Measurements from ENCODE around the gene INTS13. TPM values are rescaled to one million over a fixed set of nuclear protein-coding genes. Genes with fewer than 3 reads are reported as not detected.
"Not testable (repeated sequence)": the region's sequence is repeated elsewhere in the genome, so short reads cannot be mapped to it uniquely, and the experiment has no call there.

INTS13 gene
- 49.8 and 50.9 TPM in 2 replicates for total RNA-seq (2014; rRNA removed; shearing (Covaris generic))
- polyA plus RNA-seq (2015; cell fraction: cytosol; rRNA removed) = 55.4 and 58.9 TPM in 2 replicates
- polyA plus RNA-seq (2015; cell fraction: nucleus; rRNA removed) = 69.7 and 83.2 TPM in 2 replicates

- peak; percentile 98 for DNase-seq (ENCODE audit: low read depth)
These were observed at the start of gene INTS13, which contains the start of gene FGFR1OP2 for GRCh38 chr12:26937863-26938700. Gene INTS13 (minus strand): TSS chr12:26937981. CDS start chr12:26936803, 1,178 bp downstream. Gene FGFR1OP2 (plus strand): TSS chr12:26938470. CDS start chr12:26954159, 15,689 bp downstream.

GRCh38 chr12:26982866-26983265 is 45.1 kb upstream of the INTS13 start:
- no peak for DNase-seq (ENCODE audit: low read depth)

GRCh38 chr12:26979733-26980132 is 42.0 kb upstream of the INTS13 start:
- no peak for DNase-seq (ENCODE audit: low read depth)

GRCh38 chr12:26978801-26979200 is 41.0 kb upstream of the INTS13 start:
- no peak for DNase-seq (ENCODE audit: low read depth)

- no peak for DNase-seq (ENCODE audit: low read depth)
These were observed 38.9 kb upstream of the INTS13 start for GRCh38 chr12:26976687-26977086.

- DNase-seq (ENCODE audit: low read depth) = no peak
These were observed 34.2 kb upstream of the INTS13 start for GRCh38 chr12:26971963-26972362.

- DNase-seq (ENCODE audit: low read depth) = no peak
These were observed 32.4 kb upstream of the INTS13 start for GRCh38 chr12:26970136-26970535.

GRCh38 chr12:26966842-26967241 is 29.1 kb upstream of the INTS13 start:
- no peak for DNase-seq (ENCODE audit: low read depth)

- DNase-seq (ENCODE audit: low read depth) = no peak
These were observed 25.6 kb upstream of the INTS13 start for GRCh38 chr12:26963413-26963812.

- no peak for DNase-seq (ENCODE audit: low read depth)
These were observed 24.0 kb upstream of the INTS13 start for GRCh38 chr12:26961803-26962202.

GRCh38 chr12:26961391-26961790 is 23.6 kb upstream of the INTS13 start:
- DNase-seq (ENCODE audit: low read depth) = not testable (repeated sequence)

- DNase-seq (ENCODE audit: low read depth) = no peak
These were observed 16.2 kb upstream of the INTS13 start for GRCh38 chr12:26954027-26954426.

GRCh38 chr12:26953447-26953846 is 15.7 kb upstream of the INTS13 start:
- DNase-seq (ENCODE audit: low read depth) = no peak

GRCh38 chr12:26948309-26948708 is 10.5 kb upstream of the INTS13 start:
- DNase-seq (ENCODE audit: low read depth) = no peak

GRCh38 chr12:26941215-26941594 is 3.4 kb upstream of the INTS13 start:
- no peak for DNase-seq (ENCODE audit: low read depth)

- no peak for DNase-seq (ENCODE audit: low read depth)
These were observed 2.9 kb upstream of the INTS13 start for GRCh38 chr12:26940516-26941214.

- no peak for DNase-seq (ENCODE audit: low read depth)
These were observed 2.2 kb upstream of the INTS13 start for GRCh38 chr12:26939953-26940352.

GRCh38 chr12:26939192-26939832 is 1.5 kb upstream of the INTS13 start:
- no peak for DNase-seq (ENCODE audit: low read depth)

GRCh38 chr12:26938701-26939062 is 901 bp upstream of the INTS13 start:
- DNase-seq (ENCODE audit: low read depth) = no peak

- no peak for DNase-seq (ENCODE audit: low read depth)
These were observed 328 bp downstream of the INTS13 start for GRCh38 chr12:26937443-26937862.

- no peak for DNase-seq (ENCODE audit: low read depth)
These were observed 980 bp downstream of the INTS13 start for GRCh38 chr12:26936559-26937442.
